NCI-H1694 treated with DMSO at 0.1 percent for 48 hours (cell line): ENCODE measurements around the gene P3H3.
"Not testable (repeated sequence)": the region's sequence is repeated elsewhere in the genome, so short reads cannot be mapped to it uniquely, and the experiment has no call there.

ENCODE experiments used
- DNase-seq: peaks from one replicate; lab custom pipeline; 2025; lab: John Stamatoyannopoulos, UW

P3H3 gene

DNA sequence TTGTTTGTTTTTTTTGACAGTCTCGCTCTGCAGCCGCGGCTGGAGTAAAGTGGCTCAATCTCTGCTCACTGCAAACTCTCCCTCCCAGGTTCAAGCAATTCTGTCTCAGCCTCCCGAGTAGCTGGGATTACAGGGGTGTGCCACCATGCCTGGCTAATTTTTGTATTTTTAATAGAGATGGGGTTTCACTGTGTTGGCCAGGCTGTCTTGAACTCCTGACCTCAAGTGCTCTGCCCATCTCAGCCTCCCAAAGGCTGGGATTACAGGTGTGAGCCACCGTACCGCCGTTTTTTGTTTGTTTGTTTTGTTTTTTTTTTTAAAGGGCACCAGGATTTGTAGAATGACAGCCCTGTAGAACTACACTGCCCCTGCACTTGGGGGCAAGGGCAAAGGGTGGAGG lies 60.6 kb downstream of the P3H3 start:
- DNase-seq, result not testable (repeated sequence)
